ENCODE data around the gene CUL5.

- TF ChIP-seq, protein P1, sequence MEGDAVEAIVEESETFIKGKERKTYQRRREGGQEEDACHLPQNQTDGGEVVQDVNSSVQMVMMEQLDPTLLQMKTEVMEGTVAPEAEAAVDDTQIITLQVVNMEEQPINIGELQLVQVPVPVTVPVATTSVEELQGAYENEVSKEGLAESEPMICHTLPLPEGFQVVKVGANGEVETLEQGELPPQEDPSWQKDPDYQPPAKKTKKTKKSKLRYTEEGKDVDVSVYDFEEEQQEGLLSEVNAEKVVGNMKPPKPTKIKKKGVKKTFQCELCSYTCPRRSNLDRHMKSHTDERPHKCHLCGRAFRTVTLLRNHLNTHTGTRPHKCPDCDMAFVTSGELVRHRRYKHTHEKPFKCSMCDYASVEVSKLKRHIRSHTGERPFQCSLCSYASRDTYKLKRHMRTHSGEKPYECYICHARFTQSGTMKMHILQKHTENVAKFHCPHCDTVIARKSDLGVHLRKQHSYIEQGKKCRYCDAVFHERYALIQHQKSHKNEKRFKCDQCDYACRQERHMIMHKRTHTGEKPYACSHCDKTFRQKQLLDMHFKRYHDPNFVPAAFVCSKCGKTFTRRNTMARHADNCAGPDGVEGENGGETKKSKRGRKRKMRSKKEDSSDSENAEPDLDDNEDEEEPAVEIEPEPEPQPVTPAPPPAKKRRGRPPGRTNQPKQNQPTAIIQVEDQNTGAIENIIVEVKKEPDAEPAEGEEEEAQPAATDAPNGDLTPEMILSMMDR (IDR thresholded peaks at IDR 0.05; ENCODE audit: insufficient read depth, low read length, poor library complexity, severe bottlenecking): no peak
- no peak for TF ChIP-seq EZH2phosphoT487 (conservative IDR thresholded peaks at IDR 0.05; ENCODE audit: low read length)
Observed at GRCh38 chr11:107969219-107969618, 39.5 kb upstream of the CUL5 start.
